Measurements from ENCODE around the gene HOATZ.

GRCh38 chr11:111581341-111581740 is 66.8 kb downstream of the HOATZ start:
- TF ChIP-seq CTCF (IDR thresholded peaks at IDR 0.05; ENCODE audit: insufficient read depth, low read depth, low read length) (no peak), EZH2 (IDR thresholded peaks at IDR 0.05; ENCODE audit: insufficient read depth, low read length) (no peak)

Data from astrocyte (in vitro differentiated cells and primary cell).